Caki2 (cell line): ENCODE measurements around the gene STYK1. TPM values are rescaled to one million over a fixed set of nuclear protein-coding genes. Genes with fewer than 3 reads are reported as not detected.

Experiments used
- DNase-seq: peaks from one replicate; pipeline ENCODE4 v3.0.0-alpha.2; 2015; ENCODE audit warnings: low read depth
- in situ Hi-C: cut with HindIII; loops from 2 replicates; pipeline ENCODE4 v1.10.0; 2016; ENCODE audit warnings: low sequenced_read_pairs, low pct_unique_long_range_greater_than_20kb, mixed read lengths
- total RNA-seq: library from RNA; depleted of rRNA; stranded (reverse); fragments of >200 nt; shearing (Covaris generic); gene quantifications from 2 replicates; pipeline ENCODE4 v1.2.3, GENCODE V29; 2014; ENCODE audit warnings: low replicate concordance; rRNA removed

STYK1 gene, protein sequence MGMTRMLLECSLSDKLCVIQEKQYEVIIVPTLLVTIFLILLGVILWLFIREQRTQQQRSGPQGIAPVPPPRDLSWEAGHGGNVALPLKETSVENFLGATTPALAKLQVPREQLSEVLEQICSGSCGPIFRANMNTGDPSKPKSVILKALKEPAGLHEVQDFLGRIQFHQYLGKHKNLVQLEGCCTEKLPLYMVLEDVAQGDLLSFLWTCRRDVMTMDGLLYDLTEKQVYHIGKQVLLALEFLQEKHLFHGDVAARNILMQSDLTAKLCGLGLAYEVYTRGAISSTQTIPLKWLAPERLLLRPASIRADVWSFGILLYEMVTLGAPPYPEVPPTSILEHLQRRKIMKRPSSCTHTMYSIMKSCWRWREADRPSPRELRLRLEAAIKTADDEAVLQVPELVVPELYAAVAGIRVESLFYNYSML
- total RNA-seq: 4.8 and 6.7 TPM in 2 replicates

DNA sequence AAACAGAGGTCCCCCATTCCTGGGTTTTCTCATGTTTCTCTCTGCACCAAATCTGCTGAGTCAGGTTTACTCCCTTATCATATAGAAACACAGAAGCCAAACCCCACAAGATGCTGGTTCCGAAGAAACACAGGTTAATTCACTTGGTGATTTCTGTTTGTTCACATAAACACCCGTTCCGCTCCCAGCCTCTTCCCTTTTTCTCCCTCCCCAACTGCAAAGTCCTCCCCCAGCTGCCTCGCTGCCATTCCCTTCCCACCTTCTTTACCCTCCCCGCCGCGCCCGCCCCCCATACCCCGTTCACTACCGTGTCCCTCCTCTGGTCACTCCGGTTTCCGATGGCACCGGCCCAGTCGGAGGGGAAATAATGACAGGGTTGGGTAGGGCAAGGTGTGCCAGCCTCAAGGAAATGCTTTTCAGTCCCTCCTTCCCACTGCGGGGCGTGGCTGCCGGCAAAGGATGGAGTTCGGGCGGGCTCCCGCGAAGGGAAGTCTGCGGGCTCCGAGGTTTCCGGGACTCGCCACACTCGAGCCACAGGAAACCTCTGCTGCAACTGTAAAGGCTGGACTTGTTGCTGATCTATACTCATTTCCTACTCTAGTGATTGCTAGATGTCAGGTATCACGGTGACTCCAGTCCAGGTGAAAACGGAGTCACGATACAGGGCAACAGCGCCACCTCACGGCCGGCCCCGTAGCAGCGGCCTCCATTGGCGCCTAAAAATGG is at the start of gene STYK1:
STYK1 (minus strand) TSS at position 394 of the 726 bp plus-strand sequence. CDS start 39,434 bp downstream, outside the sequence.
- in situ Hi-C loops: no loop called here
- peak; percentile 81 for DNase-seq

DNA sequence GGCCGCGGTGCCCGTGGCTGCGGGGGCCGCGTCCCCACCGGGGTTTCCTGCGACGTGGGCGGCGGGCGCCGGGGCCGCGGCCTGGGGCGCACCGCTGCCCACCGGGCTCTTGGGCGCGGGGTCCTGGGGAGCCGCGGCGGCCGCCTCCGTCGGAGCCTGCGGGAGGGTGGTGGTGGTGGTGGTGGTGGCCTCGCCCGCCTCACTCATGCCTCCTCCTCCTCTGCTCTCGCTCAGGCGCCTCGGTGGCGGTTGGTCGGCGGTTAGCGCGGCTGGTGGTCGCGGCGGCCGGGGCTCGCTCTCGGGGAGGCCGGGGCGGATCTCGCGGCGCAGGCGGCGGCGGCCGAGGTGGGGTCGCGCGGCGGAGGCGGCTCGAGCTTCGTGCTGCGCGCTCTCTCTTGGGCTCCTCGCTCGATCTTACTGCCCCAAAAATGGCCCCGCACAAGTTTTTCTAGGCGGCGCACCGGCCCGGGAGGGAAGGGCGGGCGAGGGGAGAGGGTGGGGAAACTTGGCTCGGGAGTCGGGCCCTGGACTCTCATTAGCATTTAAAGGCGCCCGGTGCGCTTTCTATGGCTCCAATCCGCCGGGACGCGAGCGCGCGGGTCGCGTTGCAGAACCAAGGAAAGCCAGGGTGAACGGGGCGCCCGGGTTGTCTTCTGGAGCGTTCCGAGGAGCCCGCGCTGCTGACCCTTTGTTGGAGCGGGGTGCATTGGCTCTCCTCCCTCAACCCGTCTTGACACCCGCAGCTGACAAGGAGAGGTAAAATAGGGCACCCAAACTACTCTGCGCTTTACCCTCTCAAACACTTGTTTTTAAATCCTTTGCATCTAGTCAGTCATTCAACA is 49.3 kb upstream of the STYK1 start, which contains the start of gene YBX3:
YBX3 (minus strand) TSS at position 419 of the 842 bp plus-strand sequence; CDS start at position 207, 212 bp downstream.
- peak; percentile 79 for DNase-seq
- in situ Hi-C loops: no loop called here

DNA sequence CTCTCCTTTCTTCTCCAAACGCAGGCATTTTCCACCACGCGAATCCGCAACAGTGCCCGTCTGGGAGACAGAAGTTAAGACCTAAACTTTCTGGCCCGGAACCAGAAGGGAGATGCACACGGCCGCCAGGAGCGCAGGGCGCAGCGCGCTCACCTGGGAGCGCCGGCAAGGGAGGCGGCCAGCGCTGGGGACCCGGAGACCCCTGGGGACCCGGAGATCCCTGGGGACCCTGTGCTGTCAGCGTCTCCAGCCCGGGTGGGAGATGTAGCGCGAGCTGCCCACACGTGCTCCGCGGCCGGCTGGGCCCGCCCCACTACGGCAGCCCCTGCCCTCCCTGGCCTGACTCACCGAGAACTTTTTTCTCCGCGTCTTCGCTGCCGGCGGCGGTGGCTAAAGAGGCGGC is 48.7 kb upstream of the STYK1 start:
- no peak for DNase-seq
- in situ Hi-C loops: no loop called here

DNA sequence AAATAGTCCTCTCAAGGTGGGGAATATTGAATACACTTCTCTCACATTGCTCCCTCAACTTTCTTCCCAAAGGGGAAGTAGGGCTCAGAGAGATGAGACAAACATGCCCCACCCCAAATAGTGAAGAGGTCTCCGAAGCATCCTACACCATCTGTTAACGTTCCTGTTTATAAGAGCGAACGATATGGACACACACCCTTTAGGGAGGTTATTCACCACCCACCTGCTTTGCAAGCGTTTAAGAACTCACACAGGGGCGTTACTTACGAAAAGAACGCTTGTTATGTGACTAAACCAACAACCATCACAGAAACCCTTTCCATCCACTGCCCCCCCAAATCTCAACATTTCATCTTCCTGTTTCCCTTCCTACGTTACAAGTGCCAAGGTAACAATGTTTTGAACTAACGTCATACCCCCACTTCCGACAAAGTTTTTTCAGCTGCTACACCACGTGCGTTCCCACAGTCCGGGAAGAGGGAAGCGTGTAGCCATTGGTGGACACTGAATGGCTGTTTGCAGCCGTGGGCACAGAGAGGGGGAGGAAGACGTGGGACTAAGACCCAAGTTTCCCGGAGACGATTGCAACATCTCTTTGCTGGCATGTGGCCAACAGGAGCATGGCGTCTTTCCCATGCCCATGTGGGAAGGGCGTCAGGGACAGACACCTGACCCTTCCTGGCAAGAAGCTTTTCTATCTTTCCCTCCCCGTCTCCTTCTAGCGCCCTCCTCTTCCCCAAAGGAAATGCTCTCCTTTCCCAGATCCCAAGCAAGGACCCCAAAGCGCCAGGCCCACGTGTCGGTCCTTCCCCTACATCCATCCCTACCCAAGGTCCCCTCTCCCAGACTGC is 48.0 kb upstream of the STYK1 start:
- in situ Hi-C loops: no loop called here
- DNase-seq: peak; percentile 95

DNA sequence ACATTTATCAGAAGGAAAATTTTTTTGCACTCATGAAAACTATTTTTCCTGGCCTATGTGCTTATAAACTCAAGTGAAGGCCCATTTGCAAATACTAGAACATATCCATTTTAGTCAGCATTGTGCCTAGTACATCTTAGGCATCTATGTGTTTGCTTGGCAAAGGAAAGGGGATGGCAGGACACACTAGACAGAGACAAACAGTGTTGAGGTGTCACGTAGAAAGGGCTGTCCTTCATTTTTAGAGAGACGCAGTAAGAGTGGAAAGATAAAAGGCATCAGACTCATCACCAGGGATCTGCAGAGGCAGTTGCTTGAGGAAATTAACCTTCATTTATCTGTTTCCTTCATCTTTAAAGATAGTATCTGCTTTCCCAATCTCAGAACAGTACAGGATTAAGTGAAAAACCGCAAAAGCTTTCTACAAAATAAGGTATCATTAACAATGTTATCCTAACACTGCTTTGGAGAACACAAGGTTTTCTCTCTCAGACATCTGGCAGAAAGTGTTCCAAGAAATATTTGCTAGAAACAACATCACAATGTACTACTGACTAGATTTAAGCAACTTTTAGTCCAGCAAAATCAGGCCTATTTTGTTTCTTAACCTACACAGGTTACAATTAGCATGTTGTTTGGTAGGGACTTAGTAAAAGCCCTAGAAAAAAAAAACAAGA is 47.3 kb upstream of the STYK1 start:
- no peak for DNase-seq
- in situ Hi-C loops: no loop called here

DNA sequence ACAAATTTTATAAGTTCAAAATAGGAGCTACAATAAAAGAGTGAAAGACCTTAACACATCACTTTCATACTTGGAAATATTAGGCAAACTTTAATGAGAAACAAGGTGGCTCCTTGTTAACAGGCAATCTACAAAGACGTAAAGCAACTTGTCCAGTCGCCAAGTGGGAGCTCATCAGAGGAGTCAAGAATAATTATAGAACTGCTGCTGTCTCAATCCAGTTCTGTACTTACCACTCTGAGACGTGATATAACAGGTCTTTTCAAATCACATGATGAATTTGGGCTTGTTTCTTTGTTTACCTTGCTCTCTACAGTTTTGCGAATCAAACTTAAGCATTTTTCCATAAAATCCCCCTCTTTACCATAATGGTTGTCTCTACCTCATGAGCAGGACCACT is 45.6 kb upstream of the STYK1 start:
- in situ Hi-C loops: no loop called here
- DNase-seq: no peak

DNA sequence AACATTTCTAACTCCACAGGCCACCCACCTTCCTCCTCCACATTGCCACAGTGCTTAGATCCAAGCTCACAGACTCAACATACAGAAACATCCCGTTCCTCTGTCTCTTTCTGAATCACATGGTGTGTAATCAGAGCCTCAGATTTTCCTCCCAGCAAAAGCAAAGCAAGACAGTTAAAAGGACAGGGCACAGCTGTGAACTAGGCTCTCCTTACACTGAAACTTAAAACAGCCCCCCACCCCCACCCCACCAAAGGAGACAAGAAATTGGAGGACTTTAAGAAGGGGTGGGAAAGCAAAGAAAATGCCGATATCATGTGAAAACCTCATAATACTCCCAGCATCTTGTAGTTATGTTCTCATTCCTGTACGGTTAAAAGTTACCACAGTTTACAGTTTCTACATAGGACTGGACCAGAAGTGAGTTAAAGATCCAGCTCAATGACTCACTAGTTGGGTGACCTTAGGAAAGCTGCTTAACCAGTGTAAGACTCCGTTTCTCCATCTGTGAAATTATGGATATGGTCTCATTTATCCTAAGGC is 44.5 kb upstream of the STYK1 start:
- in situ Hi-C loops: no loop called here

DNA sequence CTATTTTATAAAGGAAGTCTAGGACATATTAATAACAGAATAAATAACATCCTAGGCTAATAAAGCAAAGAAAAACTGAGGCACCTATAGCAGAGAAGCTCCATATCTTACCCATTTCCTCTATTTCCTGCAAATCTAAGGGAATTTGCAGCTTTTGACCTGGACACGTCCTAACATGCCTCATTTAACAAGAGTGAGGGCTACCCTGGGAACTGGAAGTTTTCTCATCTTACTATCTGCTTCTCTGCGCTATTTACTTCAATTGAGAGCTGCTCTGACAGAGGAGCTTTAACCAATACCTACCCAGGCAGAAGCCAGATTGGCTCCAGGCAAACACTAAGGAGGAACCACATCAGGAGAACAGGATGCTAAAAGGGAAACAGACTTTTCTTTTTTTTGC is 43.6 kb upstream of the STYK1 start:
- in situ Hi-C loops: no loop called here
- peak; percentile 62 for DNase-seq

More for the DNA sequence above, 44.5 kb upstream of the STYK1 start:
- DNase-seq: peak; percentile 26

DNA sequence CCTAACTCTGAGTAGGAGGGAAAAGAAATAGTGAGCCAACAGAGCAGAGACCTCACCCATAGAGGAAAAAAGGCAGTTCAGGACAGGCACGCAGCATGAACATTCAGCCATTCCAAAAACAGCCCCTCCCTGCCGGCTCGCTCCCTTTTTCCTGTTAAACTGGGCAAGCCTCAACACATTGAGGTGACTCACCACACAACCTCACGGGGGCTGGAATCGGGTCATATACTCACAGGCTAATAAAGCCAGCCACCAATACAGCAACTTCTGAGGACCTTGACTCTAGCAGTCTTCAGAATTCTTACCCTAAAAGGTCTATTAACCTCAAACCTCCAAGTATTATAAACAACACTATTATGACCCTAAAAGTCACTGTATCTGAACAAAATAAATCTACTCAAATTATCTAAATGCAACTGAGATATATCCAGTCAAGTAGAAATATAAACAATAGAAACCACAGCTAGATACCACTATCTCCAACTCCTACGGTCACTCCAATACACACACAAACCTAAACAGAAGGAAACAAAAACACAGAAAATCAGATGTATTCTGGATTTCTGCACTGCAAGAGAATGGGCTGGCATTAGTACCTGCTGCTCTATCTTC is 43.0 kb upstream of the STYK1 start:
- peak; percentile 95 for DNase-seq
- in situ Hi-C loops: no loop called here

DNA sequence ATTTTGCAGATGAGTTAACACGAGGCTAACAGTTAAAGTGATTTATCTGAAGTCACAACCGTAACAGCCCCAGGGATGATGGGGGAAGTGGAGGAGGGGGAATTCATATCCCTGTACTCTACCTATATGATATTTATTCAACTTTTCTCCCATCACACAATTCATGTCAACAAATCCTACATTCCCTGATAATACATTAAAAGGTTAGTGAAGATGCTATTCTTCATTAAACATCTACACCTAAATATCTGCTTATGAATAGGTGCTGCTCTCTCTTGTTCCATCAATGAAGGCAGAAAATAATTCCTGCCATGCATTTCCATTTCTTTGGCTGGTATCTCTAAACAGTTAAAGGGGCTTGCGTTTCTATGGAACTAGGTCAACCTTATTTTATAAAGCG is 42.4 kb upstream of the STYK1 start:
- no peak for DNase-seq
- in situ Hi-C loops: no loop called here

DNA sequence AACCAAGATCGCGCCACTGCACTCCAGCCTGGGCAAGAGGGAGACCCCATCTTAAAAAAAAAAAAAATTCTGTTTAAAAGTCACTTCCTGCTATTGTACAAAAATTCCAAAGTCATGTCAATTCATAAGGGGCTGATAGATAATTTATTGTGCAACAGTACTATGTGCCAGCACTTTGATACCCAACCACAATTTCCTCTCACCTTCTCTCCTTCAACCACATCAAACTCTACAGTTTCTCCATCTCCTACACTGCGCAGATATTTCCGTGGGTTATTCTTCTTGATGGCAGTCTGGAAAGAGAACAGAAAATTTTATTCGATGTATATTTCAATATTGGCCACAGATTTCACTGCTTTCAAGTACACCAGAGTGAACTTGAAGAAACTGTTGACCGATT is 41.6 kb upstream of the STYK1 start:
- in situ Hi-C loops: no loop called here
- DNase-seq: no peak

DNA sequence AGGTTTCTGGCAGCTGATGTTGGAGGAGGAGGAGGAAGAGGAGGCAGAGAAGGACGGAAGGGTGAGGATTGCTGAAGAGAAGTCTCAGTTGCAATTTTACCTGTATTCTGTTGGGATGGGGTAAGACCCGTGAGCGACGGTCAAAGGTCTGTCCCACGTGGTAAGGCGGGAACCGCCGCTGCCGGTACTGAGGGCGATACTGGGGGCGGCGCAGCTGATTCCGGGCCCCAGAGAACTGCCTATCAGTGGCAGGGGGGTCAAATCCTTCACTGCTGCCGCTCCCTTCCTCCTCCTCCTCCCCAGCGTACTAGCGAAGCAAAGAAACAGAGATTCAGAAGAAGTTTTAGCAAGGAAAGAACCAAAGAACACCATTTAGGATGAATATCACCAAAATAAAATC is 36.0 kb upstream of the STYK1 start:
- in situ Hi-C loops: no loop called here

DNA sequence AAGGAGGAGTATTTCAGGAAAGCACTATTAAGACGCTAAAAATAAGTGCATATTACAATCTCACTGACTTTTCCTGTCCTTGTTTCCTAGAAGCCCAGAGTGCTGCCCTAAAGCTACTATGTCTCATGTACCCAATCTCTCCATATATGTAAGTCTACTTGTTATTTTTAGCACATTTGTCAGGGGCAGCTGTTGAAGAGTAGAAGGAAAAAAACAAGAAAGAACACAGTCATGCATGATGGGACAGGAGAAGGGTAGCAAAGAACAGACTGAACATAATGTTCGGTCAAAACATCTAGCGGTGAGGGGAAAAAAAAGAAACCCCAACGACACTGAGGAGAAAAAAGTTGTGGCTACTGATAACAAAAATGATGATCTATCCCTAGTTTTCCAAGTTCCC is 35.0 kb upstream of the STYK1 start:
- DNase-seq: no peak
- in situ Hi-C loops: no loop called here

More for the DNA sequence above, 36.0 kb upstream of the STYK1 start:
- no peak for DNase-seq

DNA sequence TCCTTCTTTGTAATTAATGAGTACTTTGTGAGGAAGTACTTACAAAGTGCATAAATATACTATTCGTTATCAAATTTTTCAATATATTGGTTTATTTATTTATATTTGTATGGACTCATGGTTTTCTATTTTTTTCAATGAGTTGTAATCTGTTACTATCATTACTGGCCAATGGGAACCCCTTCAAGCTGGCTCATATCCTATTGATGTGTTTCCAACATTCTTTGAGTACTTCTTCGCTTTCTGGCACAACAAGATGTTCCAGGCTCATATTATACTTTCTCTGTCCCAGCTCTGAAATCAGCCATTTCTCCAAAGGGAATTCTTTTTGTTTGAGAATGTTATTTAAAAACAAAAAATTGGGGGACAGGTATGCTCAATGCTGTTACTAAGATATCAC is 31.8 kb upstream of the STYK1 start:
- no peak for DNase-seq
- in situ Hi-C loops: no loop called here

DNA sequence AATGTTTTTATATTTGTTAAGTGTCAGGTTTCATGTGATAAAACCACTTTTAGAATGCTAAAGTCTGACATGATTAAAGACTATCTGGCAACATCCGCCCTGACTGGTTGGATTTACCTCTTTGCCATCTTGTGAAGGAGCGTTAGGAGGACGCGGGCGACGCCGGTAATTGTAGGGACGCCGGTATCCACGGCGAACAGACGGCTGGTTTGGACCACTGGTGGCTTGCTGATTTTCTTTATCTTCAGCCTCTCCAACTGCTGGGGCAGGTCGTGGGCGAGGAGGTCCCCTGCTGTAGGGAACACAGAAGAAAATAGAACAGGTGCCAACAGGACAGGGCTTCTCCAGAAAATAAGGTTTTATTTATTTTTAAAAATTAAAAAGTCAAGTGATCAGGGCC is 28.0 kb upstream of the STYK1 start:
- in situ Hi-C loops: no loop called here
- DNase-seq: no peak

DNA sequence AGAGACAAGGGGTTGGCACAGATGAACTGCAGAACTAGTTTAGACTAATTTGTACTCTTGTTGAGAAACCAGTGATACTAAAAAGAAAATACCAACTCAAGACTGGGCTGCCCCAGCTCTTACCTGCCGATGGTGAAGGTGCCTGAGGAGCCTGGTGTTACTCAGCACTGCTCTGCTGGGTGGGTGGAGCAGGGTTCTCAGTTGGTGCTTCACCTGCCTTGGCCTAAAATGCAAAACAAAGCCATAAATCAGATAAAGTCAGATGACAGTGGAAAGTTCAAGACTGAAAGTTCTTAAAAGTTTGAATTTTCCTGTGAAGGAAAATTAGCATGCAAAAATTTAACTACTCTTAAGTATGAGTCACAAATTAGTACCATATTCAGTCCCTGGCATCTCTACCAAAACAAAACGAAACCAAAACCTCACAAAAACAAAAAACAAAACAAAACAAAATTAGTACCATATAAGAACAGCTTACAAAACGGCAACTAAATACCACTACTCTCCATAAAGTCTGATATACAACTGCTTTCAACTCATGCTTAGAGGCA is 27.4 kb upstream of the STYK1 start:
- DNase-seq: no peak

More for the DNA sequence above, 27.4 kb upstream of the STYK1 start:
- in situ Hi-C loops: no loop called here
